KMS-11 (cell line): ENCODE results near the gene SDC4.

Experiments
- H2AFZ ChIP-seq: fragments of 200-600 bp; sonication (generic); 2 replicates; pipeline ENCODE4 v1.6.1; 2016; ENCODE audit warnings: antibody characterized with exemption, mixed run types, low read depth
- H3K27ac ChIP-seq: fragments of 200-600 bp; sonication (generic); 2 replicates; pipeline ENCODE4 v1.6.1; 2016; ENCODE audit warnings: mild to moderate bottlenecking, mixed run types
- H3K27me3 ChIP-seq: fragments of 200-600 bp; sonication (generic); 2 replicates; pipeline ENCODE4 v1.6.1; 2017; ENCODE audit warnings: mild to moderate bottlenecking, low read depth, mixed run types, moderate library complexity; ENCODE audit not compliant: insufficient read depth
- H3K36me3 ChIP-seq: fragments of 200-600 bp; sonication (generic); 2 replicates; pipeline ENCODE4 v1.6.1; 2017; ENCODE audit warnings: mild to moderate bottlenecking, mixed run types; ENCODE audit not compliant: insufficient read depth
- H3K4me1 ChIP-seq: fragments of 200-600 bp; sonication (generic); 2 replicates; pipeline ENCODE4 v1.6.1; 2016; ENCODE audit warnings: mild to moderate bottlenecking, low read depth, mixed run types; ENCODE audit not compliant: poor library complexity, severe bottlenecking
- H3K4me2 ChIP-seq: fragments of 200-600 bp; sonication (generic); 2 replicates; pipeline ENCODE4 v1.7.0; 2016; ENCODE audit warnings: mild to moderate bottlenecking, mixed run types
- H3K4me3 ChIP-seq: fragments of 200-600 bp; sonication (generic); IDR thresholded peaks from 2 replicates; pipeline ENCODE4 v1.6.1; 2017; ENCODE audit warnings: low read depth, low read length, mixed read lengths; ENCODE audit not compliant: insufficient read depth
- H3K79me2 ChIP-seq: fragments of 200-600 bp; sonication (generic); 2 replicates; pipeline ENCODE4 v1.6.1; 2016; ENCODE audit warnings: low read depth, mixed run types; ENCODE audit not compliant: insufficient read depth
- H3K9ac ChIP-seq: fragments of 200-600 bp; sonication (generic); 2 replicates; pipeline ENCODE4 v1.6.1; 2016; ENCODE audit warnings: mild to moderate bottlenecking, mixed run types
- H4K20me1 ChIP-seq: fragments of 200-600 bp; sonication (generic); 2 replicates; pipeline ENCODE4 v1.6.1; 2016; ENCODE audit warnings: mild to moderate bottlenecking, mixed run types; ENCODE audit not compliant: insufficient read depth
- CTCF ChIP-seq: fragments of 200-600 bp; sonication (generic); conservative IDR thresholded peaks from 2 replicates; pipeline ENCODE4 v1.6.1; 2017; ENCODE audit warnings: low read depth, mild to moderate bottlenecking, antibody characterized with exemption, low read length, moderate library complexity, mixed read lengths

The SDC4 gene

GRCh38 chr20:45359069-45359405, 10.8 kb upstream of the SDC4 start:
- no peaks in the 10 kb centered on the region for H3K27me3 ChIP-seq
- no peak for TF ChIP-seq CTCF
- no peak overlapping the region for H3K4me2 ChIP-seq
- no peak overlapping the region for H2AFZ ChIP-seq
- peaks cover 7% of the 10 kb centered on the region for H3K79me2 ChIP-seq
- no peak overlapping the region for H3K4me3 ChIP-seq
- no peak overlapping the region for H3K9ac ChIP-seq
- H3K27ac ChIP-seq, result no peak overlapping the region
- H3K36me3 ChIP-seq, result no peaks in the 10 kb centered on the region
- peaks cover 40% of the 10 kb centered on the region for H3K4me1 ChIP-seq
- no peaks in the 10 kb centered on the region for H4K20me1 ChIP-seq

GRCh38 chr20:45358282-45359068, 10.3 kb upstream of the SDC4 start:
- H3K9ac ChIP-seq, result no peak overlapping the region
- no peak for TF ChIP-seq CTCF
- H3K27ac ChIP-seq, result no peak overlapping the region
- H3K4me2 ChIP-seq, result no peak overlapping the region
- peaks cover 1% of the 10 kb centered on the region for H3K79me2 ChIP-seq
- no peak overlapping the region for H3K4me3 ChIP-seq
- no peaks in the 10 kb centered on the region for H3K27me3 ChIP-seq
- peaks cover 35% of the 10 kb centered on the region for H3K4me1 ChIP-seq
- H2AFZ ChIP-seq, result no peak overlapping the region
- H3K36me3 ChIP-seq, result no peaks in the 10 kb centered on the region
- H4K20me1 ChIP-seq, result no peaks in the 10 kb centered on the region

GRCh38 chr20:45355209-45356084, 7.2 kb upstream of the SDC4 start:
- no peak for TF ChIP-seq CTCF
- no peak overlapping the region for H3K4me3 ChIP-seq

GRCh38 chr20:45354423-45355208, 6.4 kb upstream of the SDC4 start:
- Histone ChIP-seq H3K4me1 (peaks cover 38% of the 10 kb centered on the region), H3K4me3 (no peak overlapping the region), H3K4me2 (peak overlapping the region; percentile 57), H3K36me3 (no peaks in the 10 kb centered on the region), H3K9ac (no peak overlapping the region), H3K79me2 (no peaks in the 10 kb centered on the region), H4K20me1 (no peaks in the 10 kb centered on the region), H3K27me3 (no peaks in the 10 kb centered on the region), H2AFZ (peak overlapping the region; percentile 32; the same call in 1 of the 2 replicates), H3K27ac (no peak overlapping the region)
- no peak for TF ChIP-seq CTCF

More at GRCh38 chr20:45355209-45356084, 7.2 kb upstream of the SDC4 start:
- Histone ChIP-seq H4K20me1 (no peaks in the 10 kb centered on the region), H3K9ac (no peak overlapping the region), H3K4me1 (peaks cover 36% of the 10 kb centered on the region), H3K36me3 (no peaks in the 10 kb centered on the region), H3K4me2 (peak overlapping the region; percentile 57), H3K27me3 (no peaks in the 10 kb centered on the region), H3K79me2 (no peaks in the 10 kb centered on the region), H2AFZ (peak overlapping the region; percentile 32; the same call in 1 of the 2 replicates), H3K27ac (no peak overlapping the region)
